ENCODE data around the gene PNPLA5. TPM values are rescaled to one million over a fixed set of nuclear protein-coding genes. Genes with fewer than 3 reads are reported as not detected.

PNPLA5 gene
- total RNA-seq, 1 donor from 2014 or later, result not detected

GRCh38 chr22:43883719-43884415 is 7.9 kb downstream of the PNPLA5 start:
- intact Hi-C loops (cut with micrococcal nuclease), result loop anchor here (10.0 kb wide), 1 partner anchor 61 kb away; no protein-coding TSS in a partner anchor

GRCh38 chr22:43883012-43883661 is 8.7 kb downstream of the PNPLA5 start:
- Histone ChIP-seq H3K4me3 (no peak overlapping the region), H3K27ac (replicated peaks) (no peak overlapping the region), H3K4me1 (no peaks in the 10 kb centered on the region), H3K9me3 (replicated peaks) (no peaks in the 10 kb centered on the region), H3K27me3 (ENCODE audit: low read depth) (peaks cover 68% of the 10 kb centered on the region), H3K36me3 (no peaks in the 10 kb centered on the region)
- peak; percentile 38 for TF ChIP-seq CTCF (IDR thresholded peaks at IDR 0.05; ENCODE audit: borderline replicate concordance)
- intact Hi-C loops (cut with micrococcal nuclease), result loop anchor here (10.0 kb wide), 1 partner anchor 62 kb away; no protein-coding TSS in a partner anchor
- DNase-seq, result no peak

More at GRCh38 chr22:43883719-43884415, 7.9 kb downstream of the PNPLA5 start:
- DNase-seq, result no peak
- Histone ChIP-seq H3K27ac (replicated peaks) (no peak overlapping the region), H3K4me3 (no peak overlapping the region), H3K4me1 (no peaks in the 10 kb centered on the region), H3K36me3 (no peaks in the 10 kb centered on the region), H3K9me3 (replicated peaks) (no peaks in the 10 kb centered on the region), H3K27me3 (ENCODE audit: low read depth) (peaks cover 67% of the 10 kb centered on the region)
- TF ChIP-seq CTCF (IDR thresholded peaks at IDR 0.05; ENCODE audit: borderline replicate concordance), result no peak

GRCh38 chr22:43882122-43882767 is 9.6 kb downstream of the PNPLA5 start:
- H3K27me3 ChIP-seq (ENCODE audit: low read depth), result peaks cover 68% of the 10 kb centered on the region
- intact Hi-C loops (cut with micrococcal nuclease), result loop anchor here (10.0 kb wide), 1 partner anchor 63 kb away; no protein-coding TSS in a partner anchor

GRCh38 chr22:43881091-43882061 is 10.4 kb downstream of the PNPLA5 start:
- no peaks in the 10 kb centered on the region for H3K4me1 ChIP-seq
- TF ChIP-seq CTCF (IDR thresholded peaks at IDR 0.05; ENCODE audit: borderline replicate concordance), result no peak
- H3K27me3 ChIP-seq (ENCODE audit: low read depth), result peaks cover 68% of the 10 kb centered on the region
- H3K27ac ChIP-seq (replicated peaks), result no peak overlapping the region
- DNase-seq, result no peak
- no peaks in the 10 kb centered on the region for H3K36me3 ChIP-seq
- no peaks in the 10 kb centered on the region for H3K9me3 ChIP-seq (replicated peaks)
- H3K4me3 ChIP-seq, result no peak overlapping the region
- intact Hi-C loops (cut with micrococcal nuclease), result loop anchor here (10.0 kb wide), 1 partner anchor 63 kb away; no protein-coding TSS in a partner anchor

More at GRCh38 chr22:43882122-43882767, 9.6 kb downstream of the PNPLA5 start:
- H3K36me3 ChIP-seq, result no peaks in the 10 kb centered on the region
- no peak for DNase-seq
- no peak overlapping the region for H3K4me3 ChIP-seq
- no peaks in the 10 kb centered on the region for H3K4me1 ChIP-seq
- TF ChIP-seq CTCF (IDR thresholded peaks at IDR 0.05; ENCODE audit: borderline replicate concordance), result no peak
- no peaks in the 10 kb centered on the region for H3K9me3 ChIP-seq (replicated peaks)
- H3K27ac ChIP-seq (replicated peaks), result no peak overlapping the region

Measured in left ventricle myocardium inferior (tissue), 1 donor.